DMS153 (cell line): ENCODE measurements around the gene MBD3.
"Not testable (repeated sequence)": the region's sequence is repeated elsewhere in the genome, so short reads cannot be mapped to it uniquely, and the experiment has no call there.

Experiments
- DNase-seq: peaks from one replicate; lab custom pipeline; 2025; lab: John Stamatoyannopoulos, UW

Gene MBD3

GRCh38 chr19:1571358-1571757 is 21.3 kb downstream of the MBD3 start:
- DNase-seq: no peak

DNA sequence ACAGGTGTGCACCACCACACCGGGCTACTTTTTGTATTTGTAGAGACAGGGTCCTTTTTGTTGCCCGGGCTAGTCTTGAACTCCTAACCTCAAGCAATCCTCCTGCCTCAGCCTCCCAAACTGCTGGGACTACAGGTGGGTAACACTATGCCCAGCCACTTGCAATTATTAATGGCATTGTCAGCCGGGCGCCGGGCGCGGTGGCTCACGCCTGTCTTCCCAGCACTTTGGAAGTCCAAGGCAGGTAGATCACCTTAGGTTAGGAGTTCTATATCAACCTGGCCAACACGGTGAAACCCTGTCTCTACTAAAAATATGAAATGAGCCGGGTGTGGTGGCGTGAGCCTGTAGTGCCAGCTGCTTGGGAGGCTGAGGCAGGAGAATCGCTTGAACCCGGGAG is 21.8 kb downstream of the MBD3 start:
- no peak for DNase-seq

- DNase-seq: no peak
Measured at GRCh38 chr19:1569997-1570396, 22.7 kb downstream of the MBD3 start.

GRCh38 chr19:1568320-1569019 is 24.2 kb downstream of the MBD3 start, which contains the start of gene MEX3D:
MEX3D (minus strand) TSS chr19:1568325; CDS start chr19:1568058, 267 bp downstream.
- DNase-seq: peak; percentile 9

DNA sequence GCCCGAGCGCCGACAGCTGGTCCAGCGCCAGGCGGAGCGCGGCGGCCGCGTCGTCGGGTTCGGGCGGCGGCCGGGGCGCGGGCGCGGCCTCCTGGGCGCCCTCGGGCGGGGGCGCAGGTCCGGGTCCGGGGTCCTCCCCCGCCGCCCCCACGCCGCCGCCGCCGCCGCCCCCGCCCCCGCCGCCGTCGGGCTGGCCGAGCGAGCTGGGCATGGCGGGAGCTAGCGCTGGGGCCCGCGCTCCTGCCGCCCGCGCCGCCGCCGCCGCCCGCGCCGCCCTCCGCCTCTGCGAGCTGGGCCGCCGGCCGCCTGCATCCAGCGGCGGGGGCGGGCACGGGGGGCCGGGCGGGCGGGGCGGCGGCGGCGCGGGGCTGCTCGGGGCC is 24.8 kb downstream of the MBD3 start:
- no peak for DNase-seq

- DNase-seq: no peak
Measured at GRCh38 chr19:1567116-1567847, 25.4 kb downstream of the MBD3 start.

DNA sequence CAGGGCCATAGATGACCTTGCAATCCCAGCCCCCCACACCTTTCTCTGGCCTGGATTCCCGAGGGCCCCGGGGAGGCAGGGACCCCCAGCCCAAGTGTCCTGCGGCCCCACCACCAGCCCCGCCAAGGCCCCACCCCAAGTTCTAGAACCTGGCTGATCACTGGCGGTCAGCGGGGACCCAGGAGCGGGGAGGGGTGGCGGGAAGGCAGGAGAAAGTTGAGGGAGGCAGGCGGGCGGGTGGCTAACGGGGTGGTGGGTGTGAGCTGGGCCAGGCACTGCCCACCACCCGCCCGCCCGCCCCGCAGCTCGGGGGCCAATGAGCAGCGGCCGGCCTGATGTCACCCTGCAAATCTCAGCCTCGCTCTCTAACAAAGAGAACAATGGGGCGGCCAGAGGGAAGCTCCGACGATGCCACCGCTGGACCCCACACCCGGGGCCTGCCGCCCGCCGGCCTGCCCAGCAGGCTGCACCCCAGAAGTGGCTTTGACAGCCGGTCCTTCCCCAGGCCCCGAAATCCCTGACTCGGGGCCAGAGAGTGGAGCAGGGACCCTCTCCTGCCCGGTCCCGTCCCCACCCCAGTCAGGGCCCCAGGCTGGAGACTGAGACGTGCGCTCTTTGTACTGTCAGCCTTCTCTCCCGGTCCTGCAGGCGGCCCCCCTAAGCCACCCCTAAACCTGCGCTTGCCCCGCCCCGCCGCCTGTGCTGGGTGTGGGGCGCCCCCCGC is 26.1 kb downstream of the MBD3 start:
- no peak for DNase-seq

DNA sequence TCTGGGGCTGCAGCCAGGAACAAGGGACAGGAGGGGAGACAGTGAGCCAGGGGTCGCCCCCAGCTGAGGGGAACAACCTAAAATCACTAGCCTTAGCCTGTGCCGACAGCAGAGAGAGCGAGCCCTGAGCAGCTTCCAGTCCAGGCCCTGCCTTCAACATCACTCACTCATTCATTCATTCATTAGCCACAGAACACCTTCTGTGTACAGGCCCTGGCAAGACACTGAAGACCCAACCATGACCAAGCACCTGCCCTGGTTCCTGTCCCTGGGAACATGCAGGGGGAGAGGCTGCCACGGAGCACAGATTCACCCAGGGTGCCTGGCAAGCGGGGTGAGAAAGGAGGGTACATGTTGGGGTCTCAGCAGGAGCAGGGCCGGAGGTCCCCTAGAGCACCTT is 29.4 kb downstream of the MBD3 start:
- DNase-seq: no peak

GRCh38 chr19:1561236-1561842 is 31.3 kb downstream of the MBD3 start:
- no peak for DNase-seq

DNA sequence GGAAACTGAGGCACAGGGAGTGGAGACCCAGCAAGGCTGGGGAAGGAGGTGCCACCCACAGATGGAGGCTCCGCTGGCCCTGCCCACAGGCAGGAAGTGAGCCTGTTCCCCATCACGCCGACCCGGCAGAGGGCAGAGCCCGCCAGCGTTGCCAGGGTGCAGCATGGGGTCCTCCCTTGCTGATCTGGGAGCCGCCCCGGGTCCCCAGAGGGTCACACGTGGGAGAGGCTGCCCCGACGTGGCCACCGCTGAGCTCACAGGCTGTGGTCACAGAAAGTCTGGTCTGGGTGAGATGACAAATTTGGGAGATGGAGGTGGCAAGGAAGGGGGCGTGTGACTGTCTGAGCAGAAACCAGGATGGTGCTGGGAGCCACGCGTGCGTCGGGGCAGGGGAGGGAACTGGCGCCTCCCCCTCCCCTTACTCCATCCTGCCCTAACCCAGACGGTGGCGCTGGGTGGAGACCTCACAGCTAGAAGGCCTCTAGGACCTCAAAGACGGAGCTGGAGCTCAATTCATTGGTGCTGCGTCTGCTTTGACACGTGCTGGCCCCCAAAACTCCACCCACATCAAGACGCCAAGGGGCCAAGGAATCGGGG is 32.3 kb downstream of the MBD3 start:
- no peak for DNase-seq

GRCh38 chr19:1558552-1558951 is 34.1 kb downstream of the MBD3 start:
- no peak for DNase-seq

GRCh38 chr19:1556390-1557070 is 36.1 kb downstream of the MBD3 start:
- DNase-seq: no peak

GRCh38 chr19:1555487-1556389 is 36.9 kb downstream of the MBD3 start:
- DNase-seq: no peak

DNA sequence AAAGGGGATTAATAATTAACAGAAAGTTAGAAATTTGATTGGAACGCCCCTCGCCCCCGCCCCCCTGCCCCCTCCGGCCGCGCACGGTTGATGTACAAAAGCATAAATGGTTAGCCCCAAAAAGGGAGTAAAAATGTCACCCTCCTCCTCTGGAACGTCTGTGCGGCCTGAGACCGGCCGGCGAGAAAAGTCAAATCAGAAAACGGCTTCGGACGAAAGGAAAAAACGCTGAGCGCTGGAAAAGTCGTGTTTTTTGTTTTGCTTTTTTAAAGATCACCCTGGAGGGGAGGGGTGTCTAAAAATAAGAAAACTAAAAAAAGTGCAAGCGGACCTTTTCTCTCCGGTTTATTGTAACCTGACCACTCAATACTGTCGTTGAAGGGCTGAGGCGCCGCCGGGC is 37.7 kb downstream of the MBD3 start:
- DNase-seq: no peak

- no peak for DNase-seq
Measured at GRCh38 chr19:1553415-1553814, 39.2 kb downstream of the MBD3 start.

DNA sequence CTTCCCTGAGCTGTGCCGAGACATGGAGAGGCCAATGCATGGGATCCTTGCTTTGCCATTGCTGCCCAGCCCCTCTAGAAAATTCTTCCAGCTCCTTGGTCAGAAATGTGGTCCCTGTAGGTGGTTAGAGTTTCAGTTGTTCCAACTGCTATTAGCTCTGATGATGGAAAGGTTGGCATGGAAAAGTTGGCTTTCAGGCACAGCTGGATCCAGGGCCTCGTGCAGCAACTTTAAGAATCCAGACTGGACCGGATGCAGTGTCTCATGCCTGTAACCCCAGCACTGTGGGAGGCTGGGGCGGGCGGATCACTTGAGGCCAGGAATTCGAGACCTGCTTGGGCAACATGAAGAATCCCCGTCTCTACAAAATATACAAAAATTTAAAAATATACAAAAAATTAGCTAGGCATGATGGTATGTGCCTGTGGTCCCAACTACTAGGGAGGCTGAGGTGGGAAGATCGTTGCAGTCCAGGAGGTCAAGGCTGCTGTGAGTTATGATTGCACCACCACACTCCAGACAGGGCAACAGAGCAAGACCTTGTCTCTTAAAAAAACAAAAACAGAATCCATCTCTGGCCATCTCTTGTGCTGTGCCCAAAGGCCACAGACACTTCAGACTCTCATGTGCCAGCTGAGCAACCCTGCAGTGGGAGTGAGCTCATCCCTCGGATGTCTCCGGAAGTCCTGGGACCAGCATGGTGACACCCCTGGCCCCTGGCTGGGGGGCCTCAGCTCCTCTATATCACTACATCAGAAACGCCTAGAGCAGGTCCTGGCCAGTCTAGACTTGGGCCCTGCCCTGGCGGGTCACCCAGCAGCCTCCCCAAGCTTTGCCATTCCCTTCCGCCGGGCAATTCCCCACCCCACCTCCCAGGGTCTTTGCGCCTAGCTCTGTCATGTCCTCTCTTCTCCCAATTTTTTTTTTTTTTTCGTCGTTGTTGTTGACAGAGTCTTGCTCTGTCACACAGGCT is 41.3 kb downstream of the MBD3 start:
- DNase-seq: no peak

GRCh38 chr19:1549332-1549945 is 43.2 kb downstream of the MBD3 start:
- DNase-seq: no peak

GRCh38 chr19:1540365-1540925 is 52.2 kb downstream of the MBD3 start:
- no peak for DNase-seq

- not testable (repeated sequence) for DNase-seq
Measured at GRCh38 chr19:1539749-1540148, 52.9 kb downstream of the MBD3 start.
